H1 (cell line): ENCODE measurements around the gene DNA2. TPM values are rescaled to one million over a fixed set of nuclear protein-coding genes. Genes with fewer than 3 reads are reported as not detected.

ENCODE experiments used
- CHD7 ChIP-seq: fragments of 300-600 bp; sonication (generic); IDR thresholded peaks from 2 replicates; pipeline ENCODE4 v1.7.1; 2012; ENCODE audit warnings: low read length, moderate library complexity, mild to moderate bottlenecking, inconsistent platforms; ENCODE audit not compliant: insufficient replicate concordance
- CTCF ChIP-seq, 3 experiments: IDR thresholded peaks; 1 replicate in 2 of 3; 2 replicates in 1 of 3; pipeline versions ENCODE4 v1.5.1 to v1.6.1; 2011; ENCODE audit warnings: low read length in 3 of 3, mild to moderate bottlenecking in 3 of 3, inconsistent platforms in 2 of 3, low read depth in 1 of 3, moderate library complexity in 1 of 3; ENCODE audit not compliant: insufficient read depth in 1 of 3; ENCODE audit errors: control extremely low read depth in 1 of 3
- FOSL1 ChIP-seq: IDR thresholded peaks from 2 replicates; pipeline ENCODE4 v1.6.1; 2011; ENCODE audit warnings: mild to moderate bottlenecking, low read depth, low read length, moderate library complexity; ENCODE audit not compliant: insufficient read depth
- HDAC2 ChIP-seq, 2 experiments: fragments of 300-600 bp in 1 of 2; sonication (generic) in 1 of 2; IDR thresholded peaks; 2 replicates each; pipeline ENCODE4 v1.6.1; 2011 to 2012; ENCODE audit warnings: low read depth in 2 of 2, low read length in 2 of 2, mild to moderate bottlenecking in 2 of 2, moderate library complexity in 2 of 2, borderline replicate concordance in 1 of 2, inconsistent platforms in 1 of 2
- MAX ChIP-seq: IDR thresholded peaks from 2 replicates; pipeline ENCODE4 v1.6.1; 2012; ENCODE audit warnings: inconsistent platforms
- NRF1 ChIP-seq: IDR thresholded peaks from 2 replicates; pipeline ENCODE4 v1.6.1; 2011; ENCODE audit warnings: mild to moderate bottlenecking, low read depth, low read length, improper control_type of control experiment
- POLR2A ChIP-seq, 2 experiments: IDR thresholded peaks; 1 replicate in 1 of 2; 2 replicates in 1 of 2; pipeline ENCODE4 v1.6.1; 2011; ENCODE audit warnings: low read depth in 2 of 2, low read length in 2 of 2, mild to moderate bottlenecking in 2 of 2; ENCODE audit errors: control extremely low read depth in 1 of 2
- SP1 ChIP-seq: IDR thresholded peaks from 2 replicates; pipeline ENCODE4 v1.6.1; 2011; ENCODE audit warnings: low read depth, low read length
- TAF1 ChIP-seq: IDR thresholded peaks from 2 replicates; pipeline ENCODE4 v1.6.1; 2011; ENCODE audit warnings: mild to moderate bottlenecking, low read depth, low read length
- polyA plus RNA-seq, 7 experiments: library from polyadenylated mRNA; depleted of rRNA in 3 of 7; stranded (reverse) in 5 of 7; unstranded in 2 of 7; fragments of >200 nt in 5 of 7; fragments of 200-250 nt in 2 of 7; gene quantifications; 1 replicate in 5 of 7; 2 replicates in 1 of 7; 4 replicates in 1 of 7; pipeline versions ENCODE4 v1.2.1 to v1.2.3, GENCODE V29; 2011 to 2013; ENCODE audit warnings: missing spikeins in 2 of 7, mixed read lengths in 2 of 7
- total RNA-seq: library from RNA; stranded (reverse); fragmentation: NEBNext Ultra II Directional; extraction: Animal tissue kit (Norgen Biotek cat#: 25700); gene quantifications from 2 replicates; pipeline ENCODE4 v1.2.1, GENCODE V29; 2021

The DNA2 gene
- total and polyA plus RNA-seq, 2 of the 8 experiments (the other 6 are each of a cell fraction or from before 2014, with no cell fraction given), result 16.0 to 57.9 TPM

GRCh38 chr10:68502846-68503245 is 31.1 kb upstream of the DNA2 start (continued):
- TF ChIP-seq CHD7 (no peak), CTCF (IDR thresholded peaks at IDR 0.05; ENCODE audit: control extremely low read depth in 1 of 3, insufficient read depth in 1 of 3, low read depth in 1 of 3, low read length in 3 of 3) (no peak), HDAC2 (IDR thresholded peaks at IDR 0.05; ENCODE audit: borderline replicate concordance in 1 of 2, low read depth in 2 of 2, low read length in 2 of 2) (no peak), SP1 (no peak), TAF1 (no peak), POLR2A (IDR thresholded peaks at IDR 0.05; ENCODE audit: control extremely low read depth in 1 of 2, low read depth in 2 of 2, low read length in 2 of 2) (no peak), NRF1 (no peak), FOSL1 (no peak), MAX (no peak)
